Measurements from ENCODE around the gene OR52N2.

Gene OR52N2

DNA sequence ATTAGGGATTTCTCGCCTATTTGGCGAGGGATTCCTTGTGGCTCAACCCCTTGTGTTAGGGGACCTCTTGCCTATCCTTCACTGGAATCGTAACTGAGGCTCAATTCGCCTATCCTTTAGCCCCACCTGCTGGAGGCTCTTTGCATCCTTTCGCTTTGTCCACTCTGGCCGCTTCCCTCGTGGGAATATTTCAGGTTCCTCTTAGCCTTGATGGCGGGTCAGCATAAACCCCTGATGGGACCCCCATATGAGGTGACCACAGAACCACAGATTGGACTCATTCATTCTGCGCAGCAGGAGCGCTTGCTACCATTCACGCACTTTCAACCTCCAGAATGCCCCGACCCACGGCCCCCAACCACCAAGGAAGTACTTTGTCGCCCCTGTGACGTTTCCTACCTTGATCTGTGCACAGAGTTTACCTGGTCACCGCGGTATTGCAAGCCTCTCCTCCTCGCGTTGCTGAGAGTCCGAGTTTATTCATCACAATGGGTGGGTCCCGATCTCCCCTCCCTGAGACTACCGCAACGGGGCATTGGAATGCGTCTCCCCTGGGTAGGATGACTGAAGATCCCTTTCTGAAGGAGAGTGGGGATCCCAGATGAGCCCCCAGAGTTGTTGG, at the start of gene OR52N2:
TSS of gene OR52N2 (plus strand) at position 425 of the 622 bp plus-strand sequence. CDS start 11,412 bp downstream, outside the sequence.
- DNase-seq (ENCODE audit: low read depth) = peak; percentile 27

- DNase-seq (ENCODE audit: low read depth) = no peak
Measured at GRCh38 chr11:5767056-5767455, 41.7 kb upstream of the OR52N2 start.

- DNase-seq (ENCODE audit: low read depth) = no peak
Measured at GRCh38 chr11:5783255-5783654, 25.5 kb upstream of the OR52N2 start, which contains the start of gene OR52N5. Gene OR52N5, minus strand, starts transcription at chr11:5783355. Its CDS starts 4,721 bp downstream, at chr11:5778634.

DNA sequence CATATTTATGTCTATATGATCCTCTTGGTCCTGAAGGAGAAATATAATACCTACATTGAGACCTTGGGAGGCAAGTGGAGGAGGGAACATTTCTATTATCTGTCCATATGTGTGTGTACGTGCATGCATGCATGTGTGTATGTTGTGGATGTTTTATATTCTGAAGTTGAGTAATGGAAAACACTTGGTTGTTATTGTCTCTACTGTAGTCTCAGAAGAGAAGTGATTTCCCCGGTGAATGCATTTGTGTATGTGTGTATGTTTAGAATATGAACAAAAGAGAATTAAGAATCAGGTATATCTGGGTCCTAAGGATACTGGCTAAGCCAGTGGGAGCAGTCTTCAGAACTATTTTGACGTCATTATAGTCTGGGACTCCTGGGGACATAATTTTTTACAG, 17.6 kb upstream of the OR52N2 start, which contains the start of gene OR52N1:
TSS of gene OR52N1 (minus strand) at position 101 of the 400 bp plus-strand sequence. CDS start 2,449 bp downstream, outside the sequence.
- no peak for DNase-seq (ENCODE audit: low read depth)

GRCh38 chr11:5796541-5796940, 12.2 kb upstream of the OR52N2 start:
- DNase-seq (ENCODE audit: low read depth) = no peak

- DNase-seq (ENCODE audit: low read depth) = no peak
Measured at GRCh38 chr11:5803982-5804381, 4.7 kb upstream of the OR52N2 start.

- DNase-seq (ENCODE audit: low read depth) = no peak
Measured at GRCh38 chr11:5807580-5807979, 1.1 kb upstream of the OR52N2 start.

DNA sequence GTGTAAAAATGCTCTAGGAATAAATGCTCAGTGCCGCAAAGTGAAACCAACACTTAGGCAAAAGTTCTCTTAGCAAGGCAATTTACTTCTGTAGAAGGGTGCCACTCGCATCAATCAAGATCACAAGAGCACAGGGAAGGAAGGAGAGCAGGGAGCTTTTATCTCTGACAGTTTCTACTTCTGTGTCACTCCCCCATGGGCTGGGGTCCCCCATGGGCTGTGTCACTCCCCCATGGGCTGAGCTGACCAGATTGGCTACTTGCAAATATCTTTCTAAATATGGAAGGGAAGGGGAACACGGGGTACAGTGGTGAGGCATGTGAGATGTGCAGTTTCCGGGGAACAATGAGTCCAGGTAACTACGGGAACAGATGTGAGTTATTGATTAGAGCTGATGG, 397 bp downstream of the OR52N2 start:
- no peak for DNase-seq (ENCODE audit: low read depth)

GRCh38 chr11:5809905-5810795, 1.4 kb downstream of the OR52N2 start:
- no peak for DNase-seq (ENCODE audit: low read depth)

- DNase-seq (ENCODE audit: low read depth) = no peak
Measured at GRCh38 chr11:5815534-5815933, 6.8 kb downstream of the OR52N2 start.

DNA sequence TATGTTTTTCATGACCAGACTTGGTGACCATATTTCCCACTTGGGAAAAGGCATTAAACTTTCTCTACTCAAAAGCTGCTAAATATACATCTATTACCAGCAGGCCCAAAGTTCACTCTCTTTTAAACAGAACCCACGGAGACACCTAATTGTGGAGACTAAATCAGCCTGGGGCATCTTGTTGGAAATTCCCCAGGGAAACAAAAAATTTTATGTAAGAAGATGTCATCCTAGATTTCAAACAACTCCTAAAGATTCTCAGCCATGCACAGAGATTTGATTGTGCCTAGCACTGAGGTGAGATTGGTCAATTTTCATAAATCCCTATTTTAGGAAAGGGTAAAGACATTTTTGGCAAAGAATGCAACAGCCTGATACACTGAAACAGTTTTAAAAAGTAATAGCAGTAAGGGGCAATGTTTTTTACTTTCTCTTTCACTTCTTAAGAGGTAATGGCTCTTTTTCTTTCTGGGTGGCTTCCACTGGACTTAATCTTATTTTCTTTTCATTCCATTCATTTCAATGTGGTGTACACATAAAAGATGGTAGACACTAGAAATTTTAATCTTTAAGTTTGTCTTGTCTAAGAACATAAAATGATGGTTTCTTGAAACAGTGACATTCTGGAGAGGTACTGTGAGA, 9.6 kb downstream of the OR52N2 start:
- no peak for DNase-seq (ENCODE audit: low read depth)

- no peak for DNase-seq (ENCODE audit: low read depth)
Measured at GRCh38 chr11:5831196-5831829, 22.6 kb downstream of the OR52N2 start.

- DNase-seq (ENCODE audit: low read depth) = no peak
Measured at GRCh38 chr11:5833446-5833845, 24.7 kb downstream of the OR52N2 start.

- no peak for DNase-seq (ENCODE audit: low read depth)
Measured at GRCh38 chr11:5837695-5838094, 29.0 kb downstream of the OR52N2 start.

DNA sequence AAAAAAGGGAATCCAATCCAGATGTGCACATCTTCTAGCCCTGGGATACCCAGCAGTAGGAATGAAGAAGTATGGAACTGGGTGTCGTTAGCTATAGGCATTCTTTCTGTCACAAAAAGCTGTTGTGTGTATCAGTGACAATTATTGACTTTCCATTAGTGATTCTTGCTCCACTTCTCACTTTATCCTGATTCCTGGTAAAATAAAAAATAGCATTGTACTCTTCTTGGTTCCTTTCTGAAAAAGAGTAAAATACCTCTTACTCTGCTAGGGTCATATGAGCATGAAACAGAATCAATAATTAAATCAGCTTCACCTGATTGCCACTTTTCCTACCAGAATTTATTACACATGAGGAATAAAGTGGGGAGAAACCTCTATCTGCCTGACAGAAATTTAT, 33.1 kb downstream of the OR52N2 start, which contains the start of gene OR52E6:
TSS of gene OR52E6 (minus strand) at position 101 of the 400 bp plus-strand sequence. CDS start at position 101, 0 bp downstream.
- no peak for DNase-seq (ENCODE audit: low read depth)

DNA sequence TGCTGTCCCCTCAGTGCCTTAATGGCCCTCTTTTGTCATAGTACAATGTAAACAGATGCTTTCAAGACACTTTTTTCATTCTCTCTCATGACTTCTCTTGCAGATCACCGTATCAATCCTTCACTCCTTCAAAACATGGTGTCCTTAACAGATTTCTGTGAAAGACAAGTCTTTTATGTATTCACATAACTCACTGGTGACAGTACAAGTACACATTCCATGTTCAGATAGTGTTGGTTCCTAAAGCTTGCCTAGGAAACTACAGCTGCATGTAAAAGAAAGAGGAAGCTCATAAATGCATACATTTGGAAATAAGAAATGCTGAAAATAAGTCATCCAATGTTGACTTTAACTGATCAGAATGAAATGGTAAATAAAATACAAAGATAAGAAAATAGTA, 38.0 kb downstream of the OR52N2 start:
- no peak for DNase-seq (ENCODE audit: low read depth)

DNA sequence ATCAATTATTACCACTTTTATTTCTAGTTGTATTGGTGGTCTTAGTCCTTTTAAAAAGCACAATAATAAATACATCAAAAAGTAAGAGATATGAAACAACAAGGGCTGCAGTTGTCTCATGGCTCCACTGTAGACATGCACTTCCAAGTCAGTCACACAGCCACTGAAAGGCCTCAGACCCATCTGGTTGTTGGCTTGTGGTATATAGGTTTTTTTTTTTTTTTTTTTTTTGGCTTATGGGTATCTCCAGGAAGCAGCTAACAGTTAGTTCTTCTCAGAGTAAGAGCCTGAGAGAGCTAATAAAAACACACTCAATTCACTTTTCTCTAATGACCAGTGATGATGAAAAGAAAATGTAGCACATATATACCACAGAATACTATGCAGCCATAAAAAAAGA, 39.0 kb downstream of the OR52N2 start:
- no peak for DNase-seq (ENCODE audit: low read depth)

- no peak for DNase-seq (ENCODE audit: low read depth)
Measured at GRCh38 chr11:5851002-5851401, 42.3 kb downstream of the OR52N2 start.

DNA sequence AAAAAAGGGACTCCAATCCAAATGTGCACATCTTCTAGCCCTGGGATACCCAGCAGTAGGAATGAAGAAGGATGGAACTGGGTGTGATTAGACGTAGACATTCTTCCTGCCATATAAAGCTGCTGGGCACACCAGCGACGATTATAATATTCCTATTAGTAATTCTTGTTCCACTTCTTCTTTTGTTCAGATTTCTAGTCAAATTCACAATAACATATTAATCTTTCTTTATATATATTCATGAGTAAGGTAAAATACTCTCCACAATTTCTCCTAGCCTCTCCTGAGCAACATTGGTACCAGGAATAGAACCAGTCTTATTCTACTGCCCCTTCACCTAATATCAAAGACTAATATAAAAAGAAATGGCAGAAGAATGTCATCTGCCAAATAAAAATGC, 48.9 kb downstream of the OR52N2 start, which contains the start of gene OR52E8:
TSS of gene OR52E8 (minus strand) at position 101 of the 400 bp plus-strand sequence. CDS start at position 101, 0 bp downstream.
- no peak for DNase-seq (ENCODE audit: low read depth)

GRCh38 chr11:5865826-5866225, 57.1 kb downstream of the OR52N2 start:
- no peak for DNase-seq (ENCODE audit: low read depth)

Data from stimulated activated CD8-positive, alpha-beta memory T cell treated with anti-CD3 and anti-CD28 coated beads, Interleukin-7, amount 100 ng/mL, for 24 hours (primary cell).